ENCODE measurements around the gene ANKFN1.
"Not testable (repeated sequence)": the region's sequence is repeated elsewhere in the genome, so short reads cannot be mapped to it uniquely, and the experiment has no call there.

ANKFN1 gene

DNA sequence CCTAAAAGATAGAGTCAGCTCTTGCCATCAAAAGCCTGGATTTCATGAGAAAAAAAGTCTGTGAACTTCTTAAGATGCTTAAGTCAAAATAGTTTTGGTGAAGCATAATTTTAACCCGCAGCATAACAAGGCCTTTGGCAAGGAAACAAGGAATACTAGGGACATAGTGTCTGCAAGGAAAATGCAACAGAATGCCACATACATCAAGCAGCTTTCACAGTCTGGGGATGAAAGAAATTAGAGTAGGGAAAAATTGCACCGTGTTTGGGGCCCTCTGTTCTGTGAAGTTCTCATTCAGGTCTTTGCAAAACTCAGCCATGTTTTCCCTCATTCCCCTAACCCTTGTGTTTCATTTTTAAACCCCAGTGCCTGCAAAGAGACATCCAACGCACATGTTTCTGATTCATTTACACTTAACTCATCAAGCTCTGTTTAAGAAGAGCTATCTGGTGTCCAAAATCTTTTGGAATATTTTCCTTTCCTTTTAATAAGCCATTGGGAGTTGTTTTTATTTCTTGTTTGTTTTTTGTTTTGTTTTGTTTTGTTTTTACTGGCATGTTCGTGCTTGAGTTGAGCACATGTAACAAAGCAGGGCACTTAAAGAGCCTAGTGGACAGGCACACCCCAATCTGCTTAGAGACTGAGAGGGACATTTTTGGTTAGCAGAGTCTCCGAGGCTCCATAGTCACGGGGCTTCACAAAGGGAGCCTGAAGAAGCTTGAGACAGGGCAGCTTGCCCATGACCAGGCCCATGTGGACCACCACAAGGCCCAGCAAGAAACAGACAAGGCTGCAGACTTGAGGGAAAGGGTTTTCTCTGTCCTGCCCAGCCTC lies 116.5 kb downstream of the ANKFN1 start:
- H3K36me3 ChIP-seq (ENCODE audit: control insufficient read depth in 1 of 2, insufficient read depth in 2 of 2, low read length in 2 of 2): no peaks in the 10 kb centered on the region
- no peaks in the 10 kb centered on the region for H3K79me1 ChIP-seq (ENCODE audit: low read length)
- no CpG with 5 or more reads among the region's 6 CpGs for WGBS (ENCODE audit: extremely low coverage, insufficient coverage, insufficient read length)
- H3K79me2 ChIP-seq (ENCODE audit: control insufficient read depth, insufficient read depth, low read length, poor library complexity): no peaks in the 10 kb centered on the region
- no peak overlapping the region for H2BK5ac ChIP-seq (ENCODE audit: low read depth, low read length, poor library complexity)
- no peak overlapping the region for H3K18ac ChIP-seq (ENCODE audit: low read length)
- H2BK12ac ChIP-seq (ENCODE audit: low read length): no peak overlapping the region
- H4K12ac ChIP-seq (ENCODE audit: low read depth, low read length): no peak overlapping the region
- no peaks in the 10 kb centered on the region for H3K9me3 ChIP-seq (ENCODE audit: insufficient read depth, low read depth, low read length)
- H2AFZ ChIP-seq (ENCODE audit: insufficient read depth, low read length, poor library complexity): no peak overlapping the region
- no peak overlapping the region for H3K4me2 ChIP-seq (ENCODE audit: low read length)
- no peak overlapping the region for H3K14ac ChIP-seq (ENCODE audit: low read length)
- no peak overlapping the region for H3K27ac ChIP-seq (ENCODE audit: low read depth, low read length)
- no peaks in the 10 kb centered on the region for H3K4me1 ChIP-seq (ENCODE audit: control insufficient read depth in 1 of 2, insufficient read depth in 2 of 2, low read length in 2 of 2)
- H3K23ac ChIP-seq (ENCODE audit: low read length): no peak overlapping the region
- H2AK5ac ChIP-seq (ENCODE audit: low read length): no peak overlapping the region
- H2BK120ac ChIP-seq (ENCODE audit: insufficient read depth, low read length, poor library complexity): no peak overlapping the region
- H3K9ac ChIP-seq (ENCODE audit: low read length): no peak overlapping the region
- peak in 1 of 2 donors; percentile 6 for DNase-seq
- H3K4me3 ChIP-seq (ENCODE audit: low read depth, low read length): no peak overlapping the region
- no peaks in the 10 kb centered on the region for H3K27me3 ChIP-seq (ENCODE audit: insufficient read depth, low read length)
- no peak overlapping the region for H4K91ac ChIP-seq (ENCODE audit: low read depth, low read length)
- no peak overlapping the region for H3K4ac ChIP-seq (ENCODE audit: low read depth, low read length)
- no peak overlapping the region for H4K8ac ChIP-seq (ENCODE audit: low read depth, low read length)

DNA sequence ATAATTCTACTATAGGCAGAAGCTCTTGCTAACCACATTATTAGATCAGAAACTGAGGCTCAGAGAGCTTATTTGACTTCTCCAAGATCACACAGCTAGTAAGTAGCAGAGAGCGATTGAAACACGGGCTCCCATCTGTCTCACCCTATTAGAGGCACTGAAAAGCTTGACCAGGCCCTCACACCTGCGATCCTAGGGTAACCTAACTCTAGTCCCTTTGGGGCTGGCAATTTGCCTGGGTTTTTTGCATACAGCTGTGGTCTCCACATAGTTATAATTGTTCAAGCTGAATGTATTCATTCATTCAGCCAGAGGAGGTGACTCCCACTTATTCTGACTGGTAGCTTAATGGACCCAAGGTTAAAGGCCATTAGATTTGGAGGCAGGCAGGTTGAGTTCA lies 121.2 kb downstream of the ANKFN1 start:
- Histone ChIP-seq H4K12ac (ENCODE audit: low read depth, low read length) (no peak overlapping the region), H2BK120ac (ENCODE audit: insufficient read depth, low read length, poor library complexity) (no peak overlapping the region), H3K36me3 (ENCODE audit: control insufficient read depth in 1 of 2, insufficient read depth in 2 of 2, low read length in 2 of 2) (no peaks in the 10 kb centered on the region), H3K79me2 (ENCODE audit: control insufficient read depth, insufficient read depth, low read length, poor library complexity) (no peaks in the 10 kb centered on the region), H4K91ac (ENCODE audit: low read depth, low read length) (no peak overlapping the region), H2BK12ac (ENCODE audit: low read length) (no peak overlapping the region), H2AK5ac (ENCODE audit: low read length) (no peak overlapping the region), H3K9ac (ENCODE audit: low read length) (no peak overlapping the region), H3K9me3 (ENCODE audit: insufficient read depth, low read depth, low read length) (no peaks in the 10 kb centered on the region), H3K14ac (ENCODE audit: low read length) (no peak overlapping the region), H3K27ac (ENCODE audit: low read depth, low read length) (no peak overlapping the region), H3K27me3 (ENCODE audit: insufficient read depth, low read length) (no peaks in the 10 kb centered on the region), H2BK5ac (ENCODE audit: low read depth, low read length, poor library complexity) (no peak overlapping the region), H3K23ac (ENCODE audit: low read length) (no peak overlapping the region), H3K4me1 (ENCODE audit: control insufficient read depth in 1 of 2, insufficient read depth in 2 of 2, low read length in 2 of 2) (no peaks in the 10 kb centered on the region), H2AFZ (ENCODE audit: insufficient read depth, low read length, poor library complexity) (no peak overlapping the region), H4K8ac (ENCODE audit: low read depth, low read length) (no peak overlapping the region), H3K18ac (ENCODE audit: low read length) (no peak overlapping the region), H3K4ac (ENCODE audit: low read depth, low read length) (no peak overlapping the region), H3K79me1 (ENCODE audit: low read length) (no peaks in the 10 kb centered on the region), H3K4me3 (ENCODE audit: low read depth, low read length) (no peak overlapping the region), H3K4me2 (ENCODE audit: low read length) (no peak overlapping the region)
- no peak for DNase-seq
- no CpG with 5 or more reads among the region's 3 CpGs for WGBS (ENCODE audit: extremely low coverage, insufficient coverage, insufficient read length)

DNA sequence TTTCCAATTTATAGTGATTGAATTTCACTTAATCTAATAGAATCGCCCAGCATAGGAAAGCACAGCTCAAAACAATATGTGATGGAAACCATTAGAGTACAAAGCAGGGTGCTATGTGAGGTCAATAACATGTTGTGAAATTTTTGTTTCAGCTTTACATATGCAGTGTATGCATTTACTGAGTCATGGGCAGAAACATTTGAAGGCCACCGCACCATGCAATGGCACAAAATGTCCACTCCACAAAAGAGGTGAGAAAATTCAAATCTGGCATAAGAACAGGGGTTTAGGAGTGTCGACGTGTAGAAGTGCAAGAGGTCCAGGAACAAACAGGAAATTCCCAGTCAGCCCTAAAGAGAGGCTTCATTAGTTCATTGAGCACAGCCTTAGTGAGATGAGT lies 131.2 kb downstream of the ANKFN1 start:
- H3K9me3 ChIP-seq (ENCODE audit: insufficient read depth, low read depth, low read length): no peaks in the 10 kb centered on the region
- H3K4me2 ChIP-seq (ENCODE audit: low read length): no peak overlapping the region
- H3K27me3 ChIP-seq (ENCODE audit: insufficient read depth, low read length): no peaks in the 10 kb centered on the region
- H2AFZ ChIP-seq (ENCODE audit: insufficient read depth, low read length, poor library complexity): no peak overlapping the region
- no peak overlapping the region for H3K23ac ChIP-seq (ENCODE audit: low read length)
- no peak for DNase-seq
- H3K79me1 ChIP-seq (ENCODE audit: low read length): no peaks in the 10 kb centered on the region
- H3K4me3 ChIP-seq (ENCODE audit: low read depth, low read length): no peak overlapping the region
- H2BK12ac ChIP-seq (ENCODE audit: low read length): no peak overlapping the region
- no peak overlapping the region for H3K27ac ChIP-seq (ENCODE audit: low read depth, low read length)
- no peak overlapping the region for H2AK5ac ChIP-seq (ENCODE audit: low read length)
- WGBS (ENCODE audit: extremely low coverage, insufficient coverage, insufficient read length): no CpG with 5 or more reads among the region's 4 CpGs
- H2BK120ac ChIP-seq (ENCODE audit: insufficient read depth, low read length, poor library complexity): no peak overlapping the region
- no peak overlapping the region for H4K91ac ChIP-seq (ENCODE audit: low read depth, low read length)
- no peaks in the 10 kb centered on the region for H3K4me1 ChIP-seq (ENCODE audit: control insufficient read depth in 1 of 2, insufficient read depth in 2 of 2, low read length in 2 of 2)
- no peaks in the 10 kb centered on the region for H3K36me3 ChIP-seq (ENCODE audit: control insufficient read depth in 1 of 2, insufficient read depth in 2 of 2, low read length in 2 of 2)
- no peak overlapping the region for H3K18ac ChIP-seq (ENCODE audit: low read length)
- no peak overlapping the region for H4K12ac ChIP-seq (ENCODE audit: low read depth, low read length)
- no peak overlapping the region for H2BK5ac ChIP-seq (ENCODE audit: low read depth, low read length, poor library complexity)
- no peak overlapping the region for H3K9ac ChIP-seq (ENCODE audit: low read length)
- H3K4ac ChIP-seq (ENCODE audit: low read depth, low read length): no peak overlapping the region
- H4K8ac ChIP-seq (ENCODE audit: low read depth, low read length): no peak overlapping the region
- H3K79me2 ChIP-seq (ENCODE audit: control insufficient read depth, insufficient read depth, low read length, poor library complexity): no peaks in the 10 kb centered on the region
- no peak overlapping the region for H3K14ac ChIP-seq (ENCODE audit: low read length)

- not testable (repeated sequence) for H4K12ac ChIP-seq (ENCODE audit: low read depth, low read length); H2BK5ac ChIP-seq (ENCODE audit: low read depth, low read length, poor library complexity); H3K4me2 ChIP-seq (ENCODE audit: low read length); H3K23ac ChIP-seq (ENCODE audit: low read length); H3K4me3 ChIP-seq (ENCODE audit: low read depth, low read length); H3K27me3 ChIP-seq (ENCODE audit: insufficient read depth, low read length); H2AFZ ChIP-seq (ENCODE audit: insufficient read depth, low read length, poor library complexity); H3K9ac ChIP-seq (ENCODE audit: low read length); H3K4ac ChIP-seq (ENCODE audit: low read depth, low read length); H3K18ac ChIP-seq (ENCODE audit: low read length); H3K9me3 ChIP-seq (ENCODE audit: insufficient read depth, low read depth, low read length); H2BK120ac ChIP-seq (ENCODE audit: insufficient read depth, low read length, poor library complexity); H3K27ac ChIP-seq (ENCODE audit: low read depth, low read length); H3K14ac ChIP-seq (ENCODE audit: low read length); H3K4me1 ChIP-seq (ENCODE audit: control insufficient read depth in 1 of 2, insufficient read depth in 2 of 2, low read length in 2 of 2); H4K8ac ChIP-seq (ENCODE audit: low read depth, low read length); H2BK12ac ChIP-seq (ENCODE audit: low read length); DNase-seq; H2AK5ac ChIP-seq (ENCODE audit: low read length); H3K79me1 ChIP-seq (ENCODE audit: low read length); H4K91ac ChIP-seq (ENCODE audit: low read depth, low read length); H3K36me3 ChIP-seq (ENCODE audit: control insufficient read depth in 1 of 2, insufficient read depth in 2 of 2, low read length in 2 of 2); H3K79me2 ChIP-seq (ENCODE audit: control insufficient read depth, insufficient read depth, low read length, poor library complexity)
- WGBS (ENCODE audit: extremely low coverage, insufficient coverage, insufficient read length): no CpG with 5 or more reads among the region's 3 CpGs
Measured at GRCh38 chr17:56288786-56289185, 135.5 kb downstream of the ANKFN1 start.

Measured in trophoblast cell (in vitro differentiated cells and primary cell).